HAP-1 (cell line): Measurements from ENCODE around the gene ZNF292.
"Not testable (repeated sequence)": the region's sequence is repeated elsewhere in the genome, so short reads cannot be mapped to it uniquely, and the experiment has no call there.

Experiments used
- DNase-seq, 2 experiments: peaks; one replicate each; pipeline ENCODE4 v3.0.0-alpha.2; 2016 to 2020; ENCODE audit warnings: low spot score in 2 of 2
- H3K27me3 ChIP-seq: fragments of 250-450 bp; sonication (Bioruptor Pico); 2 replicates; pipeline ENCODE4 v1.5.1; 2020; ENCODE audit warnings: low read depth, mild to moderate bottlenecking, moderate library complexity
- H3K36me3 ChIP-seq: fragments of 250-450 bp; sonication (Bioruptor Pico); replicated peaks from 2 replicates; pipeline ENCODE4 v1.5.1; 2020; ENCODE audit warnings: mild to moderate bottlenecking
- H3K4me1 ChIP-seq: fragments of 250-450 bp; sonication (Bioruptor Pico); 2 replicates; pipeline ENCODE4 v1.5.1; 2020; ENCODE audit warnings: mild to moderate bottlenecking
- H3K4me3 ChIP-seq: fragments of 250-450 bp; sonication (Bioruptor Pico); 2 replicates; pipeline ENCODE4 v1.5.1; 2020; ENCODE audit warnings: mild to moderate bottlenecking, moderate library complexity
- H3K9me3 ChIP-seq: fragments of 250-450 bp; sonication (Bioruptor Pico); 2 replicates; pipeline ENCODE4 v1.5.1; 2020; ENCODE audit warnings: mild to moderate bottlenecking, moderate library complexity
- in situ Hi-C: fragments of 300-500 bp; cut with MboI; formaldehyde crosslinking; loops from 3 replicates; pipeline ENCODE4 v1.14.3; 2020; ENCODE audit warnings: low sequenced_read_pairs, inconsistent platforms, mixed read lengths

ZNF292 gene

GRCh38 chr6:87154993-87155841, at the start of gene ZNF292:
TSS of gene ZNF292 (plus strand) at chr6:87155565. CDS start at chr6:87155592, 27 bp downstream.
- H3K36me3 ChIP-seq = no peaks in the 10 kb centered on the region
- peaks cover 6% of the 10 kb centered on the region; the same call in 1 of the 2 replicates for H3K4me1 ChIP-seq
- peak within 1 kb of the TSS; percentile 86 for H3K4me3 ChIP-seq
- no peaks in the 10 kb centered on the region for H3K27me3 ChIP-seq
- DNase-seq = peak; percentile 97 to 99
- in situ Hi-C loops = no loop called here
- no peaks in the 10 kb centered on the region for H3K9me3 ChIP-seq

GRCh38 chr6:87105823-87106222, 49.5 kb upstream of the ZNF292 start:
- H3K27me3 ChIP-seq = no peaks in the 10 kb centered on the region
- DNase-seq = no peak

GRCh38 chr6:87110636-87111035, 44.7 kb upstream of the ZNF292 start:
- no peaks in the 10 kb centered on the region for H3K27me3 ChIP-seq
- H3K9me3 ChIP-seq = peaks cover 3% of the 10 kb centered on the region; the same call in 1 of the 2 replicates
- no peaks in the 10 kb centered on the region for H3K36me3 ChIP-seq
- no peak for DNase-seq
- H3K4me1 ChIP-seq = peaks cover 11% of the 10 kb centered on the region
- no peak overlapping the region for H3K4me3 ChIP-seq
- in situ Hi-C loops = no loop called here

More at GRCh38 chr6:87105823-87106222, 49.5 kb upstream of the ZNF292 start:
- Histone ChIP-seq H3K4me3 (no peak overlapping the region), H3K36me3 (no peaks in the 10 kb centered on the region), H3K4me1 (no peaks in the 10 kb centered on the region), H3K9me3 (peaks cover 3% of the 10 kb centered on the region; the same call in 1 of the 2 replicates)
- in situ Hi-C loops = no loop called here

GRCh38 chr6:87115402-87116135, 39.8 kb upstream of the ZNF292 start:
- peak; percentile 60 to 78 for DNase-seq
- H3K36me3 ChIP-seq = no peaks in the 10 kb centered on the region
- in situ Hi-C loops = no loop called here
- H3K4me3 ChIP-seq = no peak overlapping the region
- no peaks in the 10 kb centered on the region for H3K9me3 ChIP-seq
- no peaks in the 10 kb centered on the region for H3K27me3 ChIP-seq
- H3K4me1 ChIP-seq = peaks cover 17% of the 10 kb centered on the region

GRCh38 chr6:87116922-87117321, 38.4 kb upstream of the ZNF292 start:
- Histone ChIP-seq H3K4me1 (peaks cover 17% of the 10 kb centered on the region), H3K9me3 (no peaks in the 10 kb centered on the region), H3K27me3 (no peaks in the 10 kb centered on the region), H3K36me3 (no peaks in the 10 kb centered on the region), H3K4me3 (no peak overlapping the region)
- in situ Hi-C loops = no loop called here
- no peak for DNase-seq

GRCh38 chr6:87118054-87118453, 37.3 kb upstream of the ZNF292 start:
- DNase-seq = no peak
- Histone ChIP-seq H3K27me3 (no peaks in the 10 kb centered on the region), H3K4me1 (peaks cover 17% of the 10 kb centered on the region), H3K4me3 (no peak overlapping the region), H3K9me3 (no peaks in the 10 kb centered on the region), H3K36me3 (no peaks in the 10 kb centered on the region)
- in situ Hi-C loops = no loop called here

GRCh38 chr6:87122477-87122876, 32.9 kb upstream of the ZNF292 start:
- DNase-seq = no peak
- in situ Hi-C loops = no loop called here
- Histone ChIP-seq H3K27me3 (no peaks in the 10 kb centered on the region), H3K4me3 (no peak overlapping the region), H3K4me1 (no peaks in the 10 kb centered on the region), H3K36me3 (no peaks in the 10 kb centered on the region), H3K9me3 (no peaks in the 10 kb centered on the region)

- in situ Hi-C loops = no loop called here
Measured at GRCh38 chr6:87124074-87124473, 31.3 kb upstream of the ZNF292 start.

GRCh38 chr6:87126501-87126900, 28.9 kb upstream of the ZNF292 start:
- in situ Hi-C loops = no loop called here
- Histone ChIP-seq H3K36me3 (no peaks in the 10 kb centered on the region), H3K9me3 (no peaks in the 10 kb centered on the region), H3K4me3 (no peak overlapping the region), H3K27me3 (no peaks in the 10 kb centered on the region), H3K4me1 (no peaks in the 10 kb centered on the region)
- DNase-seq = no peak

More at GRCh38 chr6:87124074-87124473, 31.3 kb upstream of the ZNF292 start:
- Histone ChIP-seq H3K27me3 (no peaks in the 10 kb centered on the region), H3K4me3 (no peak overlapping the region), H3K9me3 (no peaks in the 10 kb centered on the region), H3K36me3 (no peaks in the 10 kb centered on the region), H3K4me1 (no peaks in the 10 kb centered on the region)
- DNase-seq = no peak

- H3K36me3 ChIP-seq = no peaks in the 10 kb centered on the region
- no peaks in the 10 kb centered on the region for H3K4me1 ChIP-seq
- DNase-seq = no peak
- in situ Hi-C loops = no loop called here
- H3K4me3 ChIP-seq = no peak overlapping the region
- no peaks in the 10 kb centered on the region for H3K27me3 ChIP-seq
- no peaks in the 10 kb centered on the region for H3K9me3 ChIP-seq
Measured at GRCh38 chr6:87127737-87128136, 27.6 kb upstream of the ZNF292 start.

- Histone ChIP-seq H3K27me3 (no peaks in the 10 kb centered on the region; the same call in 1 of the 2 replicates), H3K36me3 (no peaks in the 10 kb centered on the region), H3K9me3 (no peaks in the 10 kb centered on the region), H3K4me1 (no peaks in the 10 kb centered on the region; the same call in 1 of the 2 replicates), H3K4me3 (no peak overlapping the region)
- in situ Hi-C loops = no loop called here
- peak in 1 of 2 experiments; percentile 8 for DNase-seq
Measured at GRCh38 chr6:87136963-87137362, 18.4 kb upstream of the ZNF292 start.

GRCh38 chr6:87139236-87139635, 16.1 kb upstream of the ZNF292 start:
- Histone ChIP-seq H3K27me3 (no peaks in the 10 kb centered on the region; the same call in 1 of the 2 replicates), H3K36me3 (no peaks in the 10 kb centered on the region), H3K4me3 (no peak overlapping the region), H3K9me3 (no peaks in the 10 kb centered on the region), H3K4me1 (no peaks in the 10 kb centered on the region; the same call in 1 of the 2 replicates)
- in situ Hi-C loops = no loop called here
- DNase-seq = peak; percentile 55 to 61

- H3K4me1 ChIP-seq, H3K9me3 ChIP-seq, DNase-seq, H3K4me3 ChIP-seq, H3K27me3 ChIP-seq, in situ Hi-C loops, H3K36me3 ChIP-seq: not testable (repeated sequence)
Measured at GRCh38 chr6:87139927-87140326, 15.4 kb upstream of the ZNF292 start.

- in situ Hi-C loops = no loop called here
- Histone ChIP-seq H3K27me3 (peaks cover 7% of the 10 kb centered on the region), H3K4me3 (no peak overlapping the region), H3K9me3 (no peaks in the 10 kb centered on the region), H3K36me3 (no peaks in the 10 kb centered on the region), H3K4me1 (no peaks in the 10 kb centered on the region)
- DNase-seq = no peak
Measured at GRCh38 chr6:87146363-87146762, 9.0 kb upstream of the ZNF292 start.
